Measurements from ENCODE around the gene KRT1.
"Not testable (repeated sequence)": the region's sequence is repeated elsewhere in the genome, so short reads cannot be mapped to it uniquely, and the experiment has no call there.

KRT1 gene

DNA sequence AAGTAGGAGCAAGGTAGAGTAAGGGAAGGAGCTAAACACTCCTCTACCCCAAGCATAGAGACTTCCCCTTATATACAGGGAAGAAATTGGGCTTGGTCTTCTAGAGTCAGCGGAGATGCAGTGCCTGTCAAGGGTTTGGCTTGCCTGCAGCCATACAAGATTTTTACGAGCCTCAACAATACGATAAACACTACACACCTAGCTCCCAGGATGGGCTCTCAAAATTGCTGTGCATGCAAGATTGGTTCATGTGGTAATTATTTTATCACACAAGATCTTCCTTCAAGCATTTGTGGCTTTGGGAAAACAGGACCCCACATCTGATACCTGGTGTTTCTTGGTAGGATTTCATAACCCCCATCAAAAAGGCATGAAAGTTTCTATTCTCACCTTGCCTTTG lies at the start of gene KRT1:
TSS of gene KRT1 (minus strand) at position 45 of the 400 bp plus-strand sequence. CDS start 59 bp downstream, outside the sequence.
- no peak for FAIRE-seq

DNA sequence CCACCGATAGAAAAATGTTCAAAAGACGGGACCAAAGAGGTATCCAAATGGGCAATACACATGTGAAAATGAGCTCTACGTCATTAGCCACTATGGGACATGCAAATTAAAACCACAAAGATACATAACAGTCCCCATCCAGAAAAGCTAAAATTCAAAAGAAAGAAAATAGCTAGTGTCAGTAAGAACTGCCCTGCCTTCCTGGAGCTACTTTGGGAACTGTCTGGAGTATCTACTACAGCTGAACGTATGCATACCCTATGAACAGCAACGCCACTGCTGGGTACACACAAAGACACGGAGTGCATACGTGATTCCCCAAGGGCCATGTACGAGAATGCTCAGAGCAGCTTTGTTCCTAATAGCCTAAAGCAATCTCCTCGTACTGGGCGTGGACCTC lies 48.9 kb upstream of the KRT1 start:
- no peak for FAIRE-seq

DNA sequence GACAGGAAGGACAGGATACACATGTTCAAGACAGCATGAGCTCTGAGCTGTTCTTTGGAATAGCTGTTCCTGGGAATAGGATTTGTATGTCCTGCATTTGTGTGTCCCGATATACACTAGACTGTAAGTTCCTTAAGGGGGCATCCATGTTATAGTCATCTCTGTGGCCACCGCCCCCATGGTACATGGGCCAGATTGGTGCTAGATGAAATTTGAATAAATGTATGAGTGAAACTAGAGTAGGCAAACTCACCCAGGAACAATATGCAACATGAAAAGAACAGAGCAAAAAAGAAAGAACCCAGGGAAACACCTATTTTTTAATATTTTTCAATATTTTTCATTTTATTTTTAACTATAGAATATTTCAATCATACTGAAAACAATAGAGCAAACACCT lies 48.2 kb upstream of the KRT1 start:
- no peak for FAIRE-seq

DNA sequence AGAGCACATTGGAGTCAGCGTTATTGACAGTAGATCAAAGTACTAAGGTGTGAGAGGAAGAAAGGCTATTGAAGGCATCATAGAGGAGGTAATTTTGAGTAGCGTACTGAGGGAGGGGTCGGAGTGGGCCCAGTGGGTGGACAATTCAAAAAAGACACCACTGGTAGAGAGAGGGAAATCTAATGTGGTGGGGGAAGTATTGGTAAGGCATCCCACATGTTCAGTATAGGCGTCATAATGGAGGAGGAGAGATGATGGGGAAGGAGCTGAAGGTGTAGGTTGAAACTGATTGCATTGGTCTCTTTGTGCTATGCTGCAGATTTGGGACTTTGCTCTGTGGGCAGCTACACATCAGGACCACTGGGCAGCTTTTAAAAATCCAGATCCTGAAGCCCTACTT lies 46.8 kb upstream of the KRT1 start:
- FAIRE-seq: no peak

DNA sequence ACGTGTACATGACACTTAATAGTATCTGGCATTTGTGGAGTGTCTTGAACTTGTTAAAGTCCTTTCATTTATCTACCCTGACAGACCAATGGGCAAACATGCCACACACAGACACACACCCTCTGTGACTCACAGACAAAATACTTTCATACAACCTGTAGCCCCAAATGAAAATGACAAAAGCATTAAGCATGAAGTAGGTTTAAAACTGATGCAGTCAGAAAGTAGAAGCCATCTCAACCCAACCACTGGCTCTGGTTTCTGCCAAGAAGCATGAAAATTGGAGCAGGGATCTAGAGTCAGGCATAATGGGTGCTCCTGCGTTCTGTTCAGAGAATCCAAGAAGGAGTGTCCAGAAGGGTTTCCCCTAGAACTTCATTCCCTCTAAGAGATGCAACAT lies 46.2 kb upstream of the KRT1 start:
- no peak for FAIRE-seq

DNA sequence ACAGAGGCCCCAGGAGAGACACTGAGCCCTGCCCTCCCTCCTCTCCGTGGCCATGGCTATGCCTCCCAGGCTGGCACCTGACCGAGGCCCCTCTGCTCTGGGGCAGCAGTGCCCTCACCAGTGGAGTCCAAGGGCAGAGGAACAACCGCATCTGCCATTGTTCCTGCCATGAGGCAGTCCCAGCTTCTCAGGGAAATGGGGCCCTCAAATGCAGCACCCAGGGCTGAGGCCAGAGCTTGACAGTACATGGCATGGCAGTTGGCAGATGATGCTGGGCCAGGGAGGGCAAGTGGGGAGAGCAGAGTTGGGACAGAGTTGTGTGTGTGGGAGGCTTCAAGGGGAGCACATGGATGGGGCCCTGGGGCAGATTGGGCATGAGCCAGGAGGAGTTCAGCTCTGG lies 44.2 kb upstream of the KRT1 start:
- no peak for FAIRE-seq

DNA sequence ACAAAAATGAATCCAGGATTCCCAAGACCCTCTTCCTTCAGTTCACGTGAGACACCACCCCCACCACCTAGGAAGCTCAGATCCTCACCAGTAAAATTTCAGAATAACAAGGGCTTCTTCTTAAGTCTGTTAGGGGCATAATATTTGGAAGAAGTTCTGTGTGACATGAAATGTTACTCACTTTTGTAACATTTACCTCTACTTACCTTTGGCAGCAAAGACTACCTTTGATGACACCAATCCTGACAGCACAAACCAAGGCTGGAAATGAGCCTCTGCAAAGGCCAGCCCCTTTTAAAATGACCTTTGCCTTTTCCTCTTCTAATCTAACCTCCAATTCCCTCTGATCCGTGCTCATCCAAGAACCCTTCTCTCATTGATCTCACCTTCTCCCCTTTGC lies 42.5 kb upstream of the KRT1 start:
- no peak for FAIRE-seq

DNA sequence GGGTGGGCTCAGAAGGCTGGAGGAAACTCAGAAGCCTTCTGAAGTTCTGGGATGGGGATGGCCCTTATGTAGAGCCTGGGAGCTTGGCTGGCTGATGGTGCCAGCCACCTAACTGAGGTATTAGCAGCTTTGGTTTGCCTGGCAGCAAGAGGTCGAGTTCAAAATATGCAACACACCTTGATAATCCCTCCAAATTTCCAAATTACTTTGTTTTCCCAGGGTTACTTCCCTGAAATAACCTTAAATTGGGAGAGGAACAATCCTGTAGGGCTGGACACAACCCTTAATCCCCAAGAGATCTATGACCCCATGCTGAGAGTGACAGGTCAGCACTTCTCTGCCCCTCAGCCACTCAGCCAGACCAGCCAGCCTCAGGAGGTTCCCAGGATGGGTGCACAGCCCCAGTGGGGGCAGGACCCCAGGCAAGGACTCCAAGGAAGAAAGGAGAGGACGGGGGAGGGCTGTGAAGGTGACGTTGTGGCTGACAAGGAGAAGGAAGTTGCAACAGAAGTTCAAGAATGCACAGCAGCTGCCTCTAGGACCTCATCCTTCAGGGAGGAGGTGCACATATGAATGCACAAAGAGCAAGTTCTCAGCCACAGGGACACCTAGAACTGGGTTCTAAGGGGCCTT lies 41.7 kb upstream of the KRT1 start:
- no peak for FAIRE-seq

DNA sequence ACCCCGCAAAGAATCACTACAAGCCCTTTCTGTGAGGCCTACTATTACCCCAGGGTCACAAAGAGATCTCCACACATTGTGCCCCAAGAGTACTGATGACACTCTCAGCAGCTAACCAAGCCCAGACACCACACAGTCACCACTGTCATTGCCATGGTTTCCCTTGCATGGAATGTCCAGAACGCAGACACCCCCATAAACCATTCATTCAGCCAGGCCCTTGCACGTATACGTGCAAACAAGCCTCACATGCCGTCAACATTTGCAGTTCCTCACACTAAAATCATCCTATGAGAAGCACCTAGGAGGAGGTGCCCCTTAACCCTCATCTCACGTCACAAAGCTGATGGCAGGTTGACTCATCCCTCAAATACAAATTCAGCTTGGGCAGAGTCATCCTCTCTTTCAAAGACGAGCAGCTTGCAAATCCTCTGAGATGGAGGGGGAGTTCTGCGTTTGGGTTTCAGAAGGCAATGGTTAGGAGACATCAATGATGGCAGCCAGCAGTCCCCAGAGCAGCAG lies 40.2 kb upstream of the KRT1 start:
- no peak for FAIRE-seq

DNA sequence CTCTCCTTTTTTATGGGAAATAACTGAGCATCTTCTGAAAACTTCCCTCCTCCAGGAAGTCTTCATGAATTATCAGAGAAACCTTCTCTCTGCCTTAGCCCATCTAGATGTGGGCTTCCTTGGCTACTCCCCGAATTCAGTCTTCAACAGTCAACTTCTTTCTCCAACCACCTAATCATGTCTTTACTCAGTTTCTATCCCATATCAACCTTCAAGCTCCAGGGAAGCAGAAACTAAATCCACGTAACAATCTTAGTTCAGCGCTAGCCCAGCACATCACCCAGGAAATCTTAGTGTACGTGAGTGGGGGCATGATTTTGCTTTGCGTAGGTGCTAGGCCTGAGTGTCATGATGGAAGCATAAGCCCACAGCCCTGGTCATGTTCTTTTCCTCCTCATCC lies 35.9 kb upstream of the KRT1 start:
- FAIRE-seq: no peak

DNA sequence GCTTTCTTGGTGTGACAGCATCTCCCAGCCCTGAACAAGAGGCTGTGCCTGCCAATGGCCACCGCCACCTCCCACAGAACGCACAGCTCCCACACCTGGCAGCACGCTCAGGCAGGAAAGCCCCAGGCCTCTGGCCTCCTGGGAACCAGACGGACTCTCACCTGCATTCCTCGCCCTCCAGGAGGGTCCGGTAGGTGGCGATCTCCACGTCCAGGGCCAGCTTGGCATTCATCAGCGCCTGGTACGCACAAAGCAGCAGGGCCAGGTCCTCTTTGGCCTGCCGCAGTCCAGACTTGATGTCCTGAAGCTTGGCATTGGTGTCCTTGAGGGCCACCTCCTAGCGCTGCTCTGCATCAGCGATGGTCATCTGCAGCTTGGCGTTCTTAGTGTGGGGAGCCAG lies 35.2 kb upstream of the KRT1 start:
- FAIRE-seq: no peak

DNA sequence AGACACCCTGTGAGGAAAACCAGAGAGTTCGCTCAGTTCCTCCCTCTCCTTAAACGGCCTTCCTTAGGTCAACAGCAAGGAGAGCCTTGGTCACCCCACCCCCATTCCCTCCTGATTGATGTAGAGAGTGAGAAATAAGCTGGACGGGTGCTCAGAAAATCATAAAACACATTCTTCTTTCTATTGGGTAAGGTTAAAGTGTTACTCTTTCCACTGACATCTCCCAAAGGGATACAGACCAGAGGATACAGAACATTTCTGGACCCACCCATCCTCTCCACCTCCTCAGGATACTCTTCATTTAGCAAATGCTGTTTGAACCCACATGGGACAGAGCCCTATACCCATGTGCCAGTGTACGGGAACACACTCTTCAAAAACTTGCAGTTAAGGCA lies 34.7 kb upstream of the KRT1 start:
- no peak for FAIRE-seq

DNA sequence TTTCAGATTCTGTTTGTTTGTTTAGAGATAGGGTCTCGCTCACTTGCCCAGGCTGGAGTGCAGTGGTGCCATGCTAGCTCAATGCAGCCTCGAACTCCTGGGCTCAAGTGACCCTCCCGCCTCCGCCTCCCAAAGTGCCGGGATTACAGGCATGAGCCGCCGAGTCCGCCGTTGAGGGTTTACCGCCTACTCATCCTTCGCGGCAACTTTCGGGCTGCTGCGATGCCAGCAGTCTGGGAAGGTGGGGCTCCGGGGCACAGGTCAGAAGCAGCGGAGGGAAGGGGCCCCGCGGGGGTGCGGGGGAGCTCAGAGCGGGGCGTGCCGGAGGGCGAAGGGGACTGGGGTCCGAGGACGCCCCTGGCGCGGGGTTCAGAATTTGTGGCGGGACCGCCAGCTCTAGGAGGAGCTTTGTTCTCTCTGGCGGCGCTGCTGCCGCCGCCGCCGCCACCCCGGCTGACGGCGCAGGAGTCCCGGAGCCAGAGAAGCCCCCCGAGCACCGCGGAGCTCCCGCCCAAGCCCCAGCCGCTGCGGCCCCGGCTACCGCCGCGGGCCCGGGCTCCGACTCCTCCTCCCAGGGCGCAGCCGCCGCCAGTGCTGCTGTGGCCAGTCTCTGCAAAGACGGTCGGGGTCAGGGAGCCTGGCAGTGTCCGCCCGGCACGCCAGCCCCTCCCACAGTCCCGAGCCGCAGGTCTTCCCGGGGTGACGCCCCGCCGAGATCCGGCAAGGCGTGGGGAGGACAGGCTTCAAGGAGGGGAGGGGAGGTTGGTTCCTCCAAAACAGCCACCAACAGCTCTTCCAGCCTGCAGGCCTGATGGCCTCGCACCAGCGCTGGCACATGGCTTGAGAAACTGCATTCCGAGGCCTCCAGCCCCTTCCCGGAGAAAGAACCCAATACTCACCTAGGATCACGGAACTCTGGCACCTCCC lies 34.0 kb upstream of the KRT1 start:
- no peak for FAIRE-seq

DNA sequence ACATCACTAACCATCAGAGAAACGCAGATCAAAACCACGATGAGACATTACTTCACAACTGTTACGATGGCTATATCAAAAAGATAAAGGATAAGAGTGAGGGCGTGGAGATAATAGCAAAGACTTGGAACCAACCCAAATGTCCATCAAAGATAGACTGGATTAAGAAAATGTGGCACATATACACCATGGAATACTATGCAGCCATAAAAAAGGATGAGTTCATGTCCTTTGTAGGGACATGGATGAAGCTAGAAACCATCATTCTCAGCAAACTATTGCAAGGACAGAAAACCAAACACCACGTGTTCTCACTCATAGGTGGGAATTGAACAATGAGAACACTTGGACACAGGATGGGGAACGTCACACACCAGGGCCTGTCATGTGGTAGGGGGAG lies 31.9 kb upstream of the KRT1 start:
- FAIRE-seq: not testable (repeated sequence)

DNA sequence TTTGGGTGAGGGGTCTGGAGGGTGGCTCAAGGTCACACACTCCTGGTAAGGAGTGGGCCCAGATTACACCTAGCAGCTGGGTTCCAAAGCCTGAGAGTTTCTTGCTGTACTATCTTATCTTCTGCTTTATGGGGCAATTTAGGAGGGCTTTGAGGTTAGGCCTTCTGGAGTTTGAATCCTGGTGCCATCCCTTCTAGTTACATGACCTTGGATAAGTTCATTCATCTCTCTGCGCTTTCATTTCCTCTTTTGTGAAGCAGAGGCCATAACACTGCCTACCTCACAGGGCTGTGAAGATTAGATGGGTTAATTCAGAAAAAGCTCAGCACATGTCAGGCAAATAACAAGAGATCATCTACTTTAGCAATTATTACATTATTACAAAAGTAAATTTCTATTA lies 30.5 kb upstream of the KRT1 start:
- no peak for FAIRE-seq

DNA sequence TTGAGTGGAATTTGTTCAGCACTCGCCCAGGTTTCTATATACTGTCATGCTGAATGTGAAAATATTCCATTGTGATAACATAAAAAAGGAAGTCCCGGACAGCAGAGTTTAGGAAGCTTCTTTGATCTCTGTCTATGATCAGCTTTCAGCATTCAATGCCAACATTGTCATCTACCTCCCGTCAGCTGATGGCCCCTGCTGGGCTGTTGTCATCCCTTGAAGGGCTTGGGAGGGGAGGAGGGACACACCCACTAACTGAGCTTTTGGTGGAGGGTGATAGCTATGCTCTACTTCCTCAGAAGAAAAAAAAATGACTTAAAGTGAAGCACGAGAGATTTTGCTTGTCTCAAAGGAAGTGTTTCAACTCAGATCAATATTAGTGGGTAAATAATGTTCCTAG lies 27.8 kb upstream of the KRT1 start:
- FAIRE-seq: no peak

DNA sequence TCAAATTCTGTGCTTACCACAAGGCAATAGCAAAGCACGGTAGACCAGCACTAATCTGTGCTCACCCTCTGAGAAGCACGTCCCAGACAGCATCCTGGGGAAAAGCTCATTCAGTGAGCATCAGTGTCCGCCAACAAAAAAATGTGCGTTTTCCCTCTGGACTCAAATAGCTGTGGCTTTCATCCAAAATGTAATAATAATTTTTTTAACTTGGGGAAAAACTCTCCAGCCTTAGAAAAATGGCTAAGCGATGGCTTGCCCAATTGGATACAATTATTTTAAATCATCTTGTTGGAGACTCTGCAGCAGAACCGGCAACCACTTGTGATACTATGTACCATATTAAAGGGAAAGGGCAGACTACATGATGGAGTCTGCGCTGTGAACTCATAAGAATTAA lies 24.3 kb upstream of the KRT1 start:
- no peak for FAIRE-seq

DNA sequence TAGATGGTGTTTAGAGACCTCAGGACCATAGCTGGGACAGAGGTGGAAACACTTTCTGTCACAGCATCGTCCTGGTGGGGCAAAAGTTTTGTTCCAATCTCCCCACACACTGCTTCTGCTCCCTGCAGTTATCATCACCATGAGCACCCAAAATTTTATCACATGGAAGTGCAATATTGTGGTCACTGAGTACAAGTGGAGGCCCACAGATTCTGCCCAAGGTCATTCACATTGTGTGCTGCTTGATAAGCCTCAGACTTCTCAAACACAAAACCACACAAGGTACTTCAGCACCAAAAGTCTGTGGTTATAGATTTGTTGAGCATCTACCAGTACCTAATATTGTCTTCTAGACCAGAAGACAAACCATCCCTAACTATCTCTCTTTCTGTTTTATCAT lies 23.7 kb upstream of the KRT1 start:
- no peak for FAIRE-seq

DNA sequence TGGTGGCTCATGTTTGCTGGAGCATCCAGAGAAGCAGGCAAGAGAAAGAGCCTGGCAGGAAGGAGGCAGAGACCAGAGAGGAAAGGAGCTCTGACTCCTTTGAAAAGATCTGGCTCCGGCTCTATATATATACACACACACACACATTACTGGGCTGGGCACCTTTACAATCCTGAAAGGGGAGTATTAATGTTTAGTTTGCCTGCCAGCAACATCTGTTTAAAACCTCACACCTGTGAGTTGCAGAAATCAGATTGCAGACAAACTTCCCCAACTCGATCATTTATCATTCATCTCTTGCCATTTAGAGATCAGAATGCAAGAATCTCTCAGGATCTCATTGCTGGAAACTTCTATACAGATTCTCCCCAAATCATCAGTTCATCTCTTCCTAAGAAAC lies 23.2 kb upstream of the KRT1 start, which contains the start of gene KRT77:
TSS of gene KRT77 (minus strand) at position 101 of the 400 bp plus-strand sequence. CDS start at position 11, 90 bp downstream.
- no peak for FAIRE-seq

DNA sequence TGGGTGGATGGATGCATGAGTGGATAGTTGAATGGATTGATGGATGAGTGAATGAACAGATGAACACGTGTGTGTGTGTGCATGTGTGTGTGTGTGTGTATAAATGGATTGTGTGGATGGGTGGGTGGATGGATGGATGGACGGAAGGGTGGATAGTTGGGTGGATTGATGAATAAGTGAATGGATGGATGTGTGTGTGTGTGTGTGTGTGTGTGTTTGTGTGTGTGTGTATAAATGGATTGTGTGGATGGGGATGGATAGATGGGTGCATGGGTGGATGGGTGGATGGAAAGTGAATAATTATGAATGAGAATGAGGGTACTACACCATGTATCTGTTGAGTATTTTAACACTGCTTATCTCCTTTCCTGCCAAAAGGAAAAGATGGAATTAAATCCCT lies 22.1 kb upstream of the KRT1 start:
- no peak for FAIRE-seq

DNA sequence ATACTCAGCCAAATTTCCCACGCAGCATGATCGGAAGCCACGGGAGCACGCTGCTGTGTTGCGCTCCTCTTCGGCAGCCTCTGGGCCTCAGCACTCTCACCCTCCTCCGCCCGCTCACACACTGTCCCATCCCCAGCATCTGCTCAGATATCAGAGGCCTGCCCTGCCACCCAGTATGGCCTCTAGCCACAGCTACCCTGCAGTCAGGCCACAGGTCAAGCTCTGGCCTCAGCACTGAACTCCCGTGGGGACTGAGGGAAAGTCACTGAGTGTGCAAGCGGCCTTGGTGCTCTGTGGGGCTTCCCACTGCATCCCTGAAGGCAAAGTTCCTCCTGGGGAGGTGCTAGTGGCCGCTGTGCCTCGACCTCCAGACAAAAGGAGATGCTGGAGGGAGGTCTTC lies 21.1 kb upstream of the KRT1 start:
- no peak for FAIRE-seq

DNA sequence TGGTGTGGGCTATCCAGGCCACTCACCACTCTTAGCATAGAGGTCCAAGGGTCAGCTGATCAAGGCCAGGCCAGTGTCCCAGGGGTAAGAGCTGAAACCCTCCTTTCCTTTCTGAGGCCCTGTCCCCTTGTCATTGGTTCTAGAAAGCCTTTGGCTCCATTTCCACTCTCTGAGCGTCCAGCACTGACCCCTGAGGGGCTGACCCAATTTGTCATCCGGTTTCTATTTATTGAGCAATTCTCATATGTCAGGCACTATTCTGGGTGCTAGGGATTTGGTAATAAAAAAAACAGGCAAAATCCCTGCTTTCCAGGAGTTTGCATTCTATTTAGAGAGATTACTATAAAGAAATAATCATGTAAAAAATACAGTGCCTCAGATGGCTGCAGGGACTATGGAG lies 19.8 kb upstream of the KRT1 start:
- no peak for FAIRE-seq

DNA sequence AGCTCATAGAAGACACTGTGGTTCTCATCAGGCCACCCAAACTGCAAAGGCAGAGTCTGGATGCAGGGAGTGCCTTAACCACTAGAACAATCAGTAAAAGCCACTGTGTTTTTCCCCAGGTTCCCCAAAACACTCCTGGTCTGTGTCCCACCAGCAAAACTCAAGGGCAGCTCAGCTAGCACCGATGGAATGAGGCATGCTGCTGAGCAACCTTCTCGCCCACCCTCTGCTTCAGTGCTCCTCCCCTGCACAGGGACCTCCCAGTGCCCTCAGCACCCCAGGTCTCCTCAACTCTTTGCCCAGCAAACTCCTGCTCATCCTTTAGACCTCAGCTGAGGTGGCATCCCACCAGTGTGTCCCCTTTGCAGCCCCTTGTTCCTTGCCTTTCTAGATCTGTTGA lies 19.2 kb upstream of the KRT1 start:
- FAIRE-seq: no peak
